Activated naive CD8-positive, alpha-beta T cell treated with anti-CD3 and anti-CD28 coated beads, Interleukin-2, amount 50 U/mL, for 16 hours (primary cell): Measurements from ENCODE around the gene ARAP3.
"Not testable (repeated sequence)": the region's sequence is repeated elsewhere in the genome, so short reads cannot be mapped to it uniquely, and the experiment has no call there.

Experiments
- DNase-seq: peaks from one replicate; pipeline ENCODE4 v3.0.0-alpha.2; 2020; ENCODE audit warnings: low read depth, low spot score

Gene ARAP3

GRCh38 chr5:141681695-141682641, at the start of gene ARAP3:
Gene ARAP3, minus strand, starts transcription at chr5:141682230. Its CDS starts 1,744 bp downstream, at chr5:141680486.
- no peak for DNase-seq

- no peak for DNase-seq
Observed at GRCh38 chr5:141729387-141730006, 47.5 kb upstream of the ARAP3 start.

GRCh38 chr5:141725891-141726290, 43.9 kb upstream of the ARAP3 start:
- no peak for DNase-seq

GRCh38 chr5:141725174-141725573, 43.1 kb upstream of the ARAP3 start:
- not testable (repeated sequence) for DNase-seq

- DNase-seq = no peak
Observed at GRCh38 chr5:141722266-141722665, 40.2 kb upstream of the ARAP3 start.

- DNase-seq = no peak
Observed at GRCh38 chr5:141717043-141717442, 35.0 kb upstream of the ARAP3 start.

- no peak for DNase-seq
Observed at GRCh38 chr5:141716468-141716867, 34.4 kb upstream of the ARAP3 start.

GRCh38 chr5:141716009-141716408, 34.0 kb upstream of the ARAP3 start:
- no peak for DNase-seq

- no peak for DNase-seq
Observed at GRCh38 chr5:141715346-141715905, 33.4 kb upstream of the ARAP3 start.

GRCh38 chr5:141714542-141715310, 32.7 kb upstream of the ARAP3 start:
- DNase-seq = no peak

- no peak for DNase-seq
Observed at GRCh38 chr5:141713616-141714309, 31.7 kb upstream of the ARAP3 start.

- DNase-seq = no peak
Observed at GRCh38 chr5:141711687-141712086, 29.7 kb upstream of the ARAP3 start.

GRCh38 chr5:141709699-141710267, 27.8 kb upstream of the ARAP3 start:
- no peak for DNase-seq

- DNase-seq = no peak
Observed at GRCh38 chr5:141708016-141708415, 26.0 kb upstream of the ARAP3 start.

- no peak for DNase-seq
Observed at GRCh38 chr5:141707510-141707909, 25.5 kb upstream of the ARAP3 start.

- DNase-seq = no peak
Observed at GRCh38 chr5:141706121-141706520, 24.1 kb upstream of the ARAP3 start.

- no peak for DNase-seq
Observed at GRCh38 chr5:141705469-141705868, 23.4 kb upstream of the ARAP3 start.

- no peak for DNase-seq
Observed at GRCh38 chr5:141704782-141705297, 22.8 kb upstream of the ARAP3 start.

- DNase-seq = no peak
Observed at GRCh38 chr5:141703133-141703561, 21.1 kb upstream of the ARAP3 start.

- DNase-seq = no peak
Observed at GRCh38 chr5:141701360-141702119, 19.5 kb upstream of the ARAP3 start.
